GM18867 (cell line): ENCODE results near the gene HGD.
"Not testable (repeated sequence)": the region's sequence is repeated elsewhere in the genome, so short reads cannot be mapped to it uniquely, and the experiment has no call there.

Experiments
- ATAC-seq: cut with Tn5 transposase; IDR thresholded peaks from one replicate; pipeline ENCODE4 v1.9.1; 2021; ENCODE audit warnings: mild to moderate bottlenecking, moderate library complexity; ENCODE audit not compliant: unreplicated experiment

HGD gene

DNA sequence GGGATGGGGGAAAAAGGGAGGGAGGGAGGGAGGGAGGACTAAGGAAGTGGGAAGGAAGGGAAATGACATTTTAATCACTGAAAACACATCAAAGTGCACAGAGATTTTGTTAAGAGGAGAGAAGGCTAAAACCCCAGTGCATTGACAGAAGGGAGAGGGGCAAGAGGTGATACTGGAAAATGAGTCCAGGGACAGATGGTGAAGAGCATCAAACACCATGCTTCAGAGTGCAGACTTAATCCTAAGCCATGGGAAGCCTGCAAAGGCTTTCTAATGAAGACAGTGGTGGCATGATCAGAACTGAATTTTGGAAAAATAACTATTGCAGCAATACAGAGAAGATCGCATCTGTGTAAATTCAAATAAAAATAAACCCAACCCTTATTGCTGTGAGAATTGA lies 41.8 kb downstream of the HGD start:
- no peak for ATAC-seq

DNA sequence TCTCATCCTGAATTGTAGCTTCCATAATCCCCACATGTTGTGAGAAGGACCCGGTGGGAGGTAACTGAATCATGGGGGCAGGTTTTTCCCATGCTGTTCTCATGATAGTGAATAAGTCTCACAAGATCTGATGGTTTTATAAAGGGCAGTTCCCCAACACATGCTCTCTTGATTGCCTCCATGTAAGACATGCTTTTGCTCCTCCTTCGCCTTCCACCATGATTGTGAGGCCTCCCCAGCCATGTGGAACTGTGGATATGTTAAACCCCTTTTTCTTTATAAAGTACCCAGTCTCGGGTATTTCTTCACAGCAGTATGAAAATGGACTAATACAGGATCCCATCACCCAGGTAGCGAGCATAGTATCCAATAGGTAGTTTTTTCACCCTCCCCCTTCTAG lies 43.2 kb downstream of the HGD start:
- ATAC-seq = not testable (repeated sequence)

DNA sequence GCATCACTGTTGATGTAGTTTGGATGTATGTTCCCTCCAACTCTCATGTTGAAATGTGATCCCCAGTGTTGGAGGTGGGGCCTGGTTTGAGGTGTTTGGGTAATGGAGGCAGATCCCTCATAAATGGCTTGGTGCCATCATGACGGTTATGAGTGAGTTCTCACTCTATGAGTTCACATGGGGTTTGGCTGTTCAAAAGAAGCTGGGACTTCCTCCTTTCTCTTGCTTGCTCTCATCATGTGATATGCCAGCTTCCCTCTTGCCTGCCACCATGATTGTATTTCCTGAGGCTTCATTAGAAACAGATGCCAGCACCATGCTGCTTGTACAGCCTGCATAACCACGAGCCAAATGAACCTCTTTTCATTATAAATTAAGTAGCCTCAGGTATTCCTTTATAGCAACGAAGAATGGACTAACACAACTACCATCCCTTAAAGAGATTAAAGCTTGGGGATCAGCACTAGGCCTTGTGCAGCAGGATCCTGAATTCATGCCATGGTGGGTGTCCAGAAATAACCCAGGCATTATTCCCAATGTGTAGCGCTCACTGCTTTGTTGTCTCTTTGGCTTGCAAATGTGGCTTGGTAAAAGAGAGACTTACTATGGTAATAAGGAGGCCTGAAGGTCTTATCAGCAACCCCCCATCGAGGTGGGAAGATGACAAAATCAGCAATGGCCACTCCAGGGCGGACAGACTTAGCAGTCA lies 44.0 kb downstream of the HGD start:
- ATAC-seq = no peak

DNA sequence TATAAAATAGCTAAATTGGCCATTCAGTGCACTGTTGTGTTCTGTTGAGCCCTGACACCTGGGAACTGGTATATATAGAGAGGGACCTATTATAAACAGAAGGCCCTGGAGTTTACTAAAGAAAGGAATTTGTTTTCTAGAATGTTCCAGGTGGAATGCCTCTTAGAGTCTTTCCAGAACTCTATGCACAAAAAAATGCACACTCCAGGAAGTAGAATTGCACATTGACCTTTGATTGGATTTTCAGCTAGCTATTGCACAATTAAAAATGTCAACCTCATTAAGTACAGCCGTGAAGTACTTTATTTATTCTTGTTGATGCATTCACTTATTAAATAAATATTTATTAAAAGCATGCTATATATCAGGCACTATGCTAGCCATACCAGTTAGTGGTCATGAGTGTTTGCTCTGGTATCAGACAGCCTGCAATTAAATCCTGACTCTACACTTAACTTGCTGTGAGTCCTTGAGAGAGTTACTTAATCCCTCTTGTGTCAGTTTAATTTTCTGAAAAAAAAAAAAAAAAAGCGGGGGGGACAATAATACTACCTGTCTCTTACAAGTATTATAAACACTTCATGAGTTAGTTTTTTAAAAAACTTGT lies 45.1 kb downstream of the HGD start:
- no peak for ATAC-seq

GRCh38 chr3:120634539-120634938 lies 47.5 kb downstream of the HGD start:
- no peak for ATAC-seq

GRCh38 chr3:120625159-120625586 lies 56.9 kb downstream of the HGD start:
- no peak for ATAC-seq

- no peak for ATAC-seq
These were observed 58.3 kb downstream of the HGD start for GRCh38 chr3:120623727-120624093.

DNA sequence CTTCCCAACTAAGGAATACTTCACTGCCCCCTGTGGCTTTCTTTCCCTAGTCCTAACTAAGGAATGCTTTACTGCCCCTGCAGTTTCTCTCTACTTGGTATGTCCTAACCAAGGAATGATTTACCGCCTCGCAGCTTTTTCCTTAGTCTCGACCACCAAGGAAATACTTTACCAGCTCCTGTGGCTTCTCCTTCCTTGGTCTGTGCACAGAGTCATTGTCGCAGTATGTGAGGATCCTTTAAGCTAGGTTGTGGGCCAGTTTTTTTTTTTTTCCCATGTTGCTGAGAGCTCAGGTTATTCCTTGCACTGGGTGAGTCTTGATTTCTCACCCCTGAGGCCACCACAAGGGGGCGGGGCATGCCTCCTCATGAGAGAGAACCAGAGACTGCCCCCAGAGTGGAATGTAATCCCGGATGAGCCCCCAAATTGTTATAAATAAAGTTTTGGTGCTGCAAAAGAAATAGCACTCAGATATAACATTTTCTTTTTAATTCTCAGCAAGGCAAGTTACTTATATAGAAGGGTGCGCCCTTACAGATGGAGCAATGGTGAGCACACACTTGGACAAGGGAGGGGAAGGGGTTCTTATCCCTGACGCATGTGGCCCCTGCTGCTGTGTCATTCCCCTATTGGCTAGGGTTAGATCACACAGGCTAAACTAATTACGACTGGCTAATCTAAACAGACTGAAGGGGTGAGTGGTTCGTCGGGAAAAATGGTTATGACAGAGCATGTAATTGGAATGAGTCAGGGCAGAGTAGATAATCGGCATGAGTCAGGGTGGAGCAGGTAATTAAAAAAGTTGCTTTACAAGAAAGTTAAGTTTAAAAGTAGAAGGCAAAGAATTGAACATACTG lies 58.9 kb downstream of the HGD start:
- no peak for ATAC-seq

GRCh38 chr3:120622457-120622856 lies 59.6 kb downstream of the HGD start:
- ATAC-seq = no peak

DNA sequence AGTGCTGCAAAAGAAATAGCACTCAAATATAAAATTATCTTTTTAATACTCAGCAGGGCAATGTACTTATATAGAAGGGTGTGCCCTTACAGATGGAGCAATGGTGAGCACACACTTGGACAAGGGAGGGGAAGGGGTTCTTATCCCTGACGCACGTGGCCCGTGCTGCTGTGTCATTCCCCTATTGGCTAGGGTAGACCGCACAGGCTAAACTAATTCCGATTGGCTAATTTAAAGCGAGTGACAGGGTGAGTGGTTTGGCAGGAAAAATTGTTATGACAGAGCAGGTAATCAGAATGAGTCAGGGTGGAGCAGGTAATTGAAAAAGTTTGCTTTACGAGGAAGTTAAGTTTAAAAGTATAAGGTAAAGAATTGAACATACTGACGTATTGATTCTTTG lies 65.3 kb downstream of the HGD start:
- not testable (repeated sequence) for ATAC-seq

- ATAC-seq = no peak
These were observed 66.0 kb downstream of the HGD start for GRCh38 chr3:120615847-120616609.

- no peak for ATAC-seq
These were observed 67.3 kb downstream of the HGD start for GRCh38 chr3:120614765-120615164.

- ATAC-seq = no peak
These were observed 73.5 kb downstream of the HGD start for GRCh38 chr3:120608506-120608905.

GRCh38 chr3:120604784-120605183 lies 77.3 kb downstream of the HGD start:
- no peak for ATAC-seq

GRCh38 chr3:120604382-120604781 lies 77.7 kb downstream of the HGD start:
- ATAC-seq = no peak

- ATAC-seq = no peak
These were observed 79.4 kb downstream of the HGD start for GRCh38 chr3:120602682-120603081.

DNA sequence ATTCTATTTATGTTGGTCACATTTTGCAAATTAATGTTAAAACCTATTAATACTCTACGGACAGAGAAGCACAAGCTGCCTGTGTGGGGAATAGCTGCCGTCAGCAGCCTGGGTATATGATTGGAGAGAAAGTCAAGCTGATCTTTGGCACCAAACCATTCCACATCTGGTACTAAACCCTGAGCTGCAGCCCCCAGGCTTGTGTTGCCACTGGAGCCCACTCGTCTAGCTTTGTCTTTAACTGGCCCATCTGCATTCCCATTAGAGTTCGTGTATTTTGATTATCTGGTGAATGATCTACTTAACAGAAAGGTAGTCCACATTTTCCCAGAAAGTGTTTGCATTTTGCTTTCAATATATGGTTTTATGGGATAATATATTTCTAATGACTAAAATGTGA lies 80.5 kb downstream of the HGD start:
- ATAC-seq = no peak

DNA sequence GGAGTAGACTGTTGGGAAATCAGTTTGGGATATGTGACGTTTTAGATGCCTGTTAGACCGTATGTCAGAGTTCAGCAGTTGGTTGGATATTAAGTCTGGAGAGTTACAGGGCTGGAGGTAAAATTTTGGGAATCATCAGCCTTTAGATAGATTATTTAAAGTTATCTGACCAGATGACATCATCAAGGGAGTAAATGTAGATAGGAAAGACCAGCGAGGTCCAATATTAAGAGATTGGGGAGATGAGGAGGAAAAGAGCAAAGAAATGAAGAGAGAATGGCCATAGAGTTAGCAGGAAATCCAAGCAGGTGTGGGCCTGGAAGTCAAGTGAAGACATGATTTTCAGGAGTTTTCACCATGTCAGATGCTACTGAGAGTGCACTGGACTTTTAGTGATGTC lies 82.8 kb downstream of the HGD start:
- no peak for ATAC-seq

GRCh38 chr3:120597445-120598049 lies 84.5 kb downstream of the HGD start:
- ATAC-seq = peak; percentile 55

GRCh38 chr3:120596853-120597223 lies 85.2 kb downstream of the HGD start:
- ATAC-seq = no peak
